Bronchial epithelial cell (primary cell): ENCODE measurements around the gene CHCHD1. TPM values are rescaled to one million over a fixed set of nuclear protein-coding genes. Genes with fewer than 3 reads are reported as not detected.
A peak's percentile ranks its signal among the peaks of the same experiment; 100 is the strongest.

Experiments used
- DNase-seq: peaks from one replicate; pipeline ENCODE4 v3.0.0-alpha.2; 2010; ENCODE audit warnings: low read depth
- FAIRE-seq: peaks from 2 replicates; lab custom pipeline; 2011; peaks lifted over from hg19 to GRCh38; lab: Jason Lieb, UNC
- H3K27me3 ChIP-seq: 2 replicates; pipeline ENCODE4 v1.5.1; 2011; ENCODE audit warnings: low read length; ENCODE audit not compliant: control insufficient read depth, insufficient read depth
- H3K36me3 ChIP-seq: 2 replicates; pipeline ENCODE4 v1.5.1; 2011; ENCODE audit warnings: low read length; ENCODE audit not compliant: control insufficient read depth, insufficient read depth
- H3K4me3 ChIP-seq: 2 replicates; pipeline ENCODE4 v1.5.1; 2011; ENCODE audit warnings: mild to moderate bottlenecking, low read depth, low read length, control low read depth
- total RNA-seq: library from RNA; depleted of rRNA; stranded (reverse); fragments of >200 nt; gene quantifications from 2 replicates; pipeline ENCODE4 v1.2.1, GENCODE V29; 2014
- TF ChIP-seq, protein P1 (sequence below): IDR thresholded peaks from 2 replicates; pipeline ENCODE4 v1.5.1; 2011; ENCODE audit warnings: mild to moderate bottlenecking, moderate library complexity, low read length, control low read depth, inconsistent platforms; ENCODE audit not compliant: insufficient read depth, severe bottlenecking

Gene CHCHD1
- total RNA-seq, 1 donor from 2014 or later = 13.2 TPM

DNA sequence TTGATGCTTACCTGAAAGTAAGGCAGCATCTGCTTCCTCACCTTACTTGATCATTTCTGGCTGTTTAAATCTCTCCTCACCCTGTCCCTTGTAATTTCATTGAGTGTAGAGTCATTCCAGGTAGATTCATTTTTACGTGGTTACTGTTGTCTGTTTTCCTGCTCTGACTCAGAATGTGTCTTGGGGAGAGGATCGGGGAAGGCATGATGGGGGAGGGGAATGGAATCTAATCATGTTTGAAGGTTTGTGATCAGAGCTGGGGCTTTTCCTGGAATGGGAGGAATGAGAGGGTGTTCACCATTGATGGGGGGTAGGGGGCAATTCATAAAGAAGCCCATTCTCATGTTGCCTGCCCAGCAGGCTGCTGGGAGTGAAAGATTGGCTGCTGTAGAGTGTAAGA, 18.9 kb upstream of the CHCHD1 start:
- TF ChIP-seq, protein P1, sequence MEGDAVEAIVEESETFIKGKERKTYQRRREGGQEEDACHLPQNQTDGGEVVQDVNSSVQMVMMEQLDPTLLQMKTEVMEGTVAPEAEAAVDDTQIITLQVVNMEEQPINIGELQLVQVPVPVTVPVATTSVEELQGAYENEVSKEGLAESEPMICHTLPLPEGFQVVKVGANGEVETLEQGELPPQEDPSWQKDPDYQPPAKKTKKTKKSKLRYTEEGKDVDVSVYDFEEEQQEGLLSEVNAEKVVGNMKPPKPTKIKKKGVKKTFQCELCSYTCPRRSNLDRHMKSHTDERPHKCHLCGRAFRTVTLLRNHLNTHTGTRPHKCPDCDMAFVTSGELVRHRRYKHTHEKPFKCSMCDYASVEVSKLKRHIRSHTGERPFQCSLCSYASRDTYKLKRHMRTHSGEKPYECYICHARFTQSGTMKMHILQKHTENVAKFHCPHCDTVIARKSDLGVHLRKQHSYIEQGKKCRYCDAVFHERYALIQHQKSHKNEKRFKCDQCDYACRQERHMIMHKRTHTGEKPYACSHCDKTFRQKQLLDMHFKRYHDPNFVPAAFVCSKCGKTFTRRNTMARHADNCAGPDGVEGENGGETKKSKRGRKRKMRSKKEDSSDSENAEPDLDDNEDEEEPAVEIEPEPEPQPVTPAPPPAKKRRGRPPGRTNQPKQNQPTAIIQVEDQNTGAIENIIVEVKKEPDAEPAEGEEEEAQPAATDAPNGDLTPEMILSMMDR = no peak
- H3K4me3 ChIP-seq = no peak overlapping the region
- no peaks in the 10 kb centered on the region for H3K27me3 ChIP-seq
- DNase-seq = peak; percentile 91
- no peak for FAIRE-seq
- peaks cover 47% of the 10 kb centered on the region for H3K36me3 ChIP-seq

DNA sequence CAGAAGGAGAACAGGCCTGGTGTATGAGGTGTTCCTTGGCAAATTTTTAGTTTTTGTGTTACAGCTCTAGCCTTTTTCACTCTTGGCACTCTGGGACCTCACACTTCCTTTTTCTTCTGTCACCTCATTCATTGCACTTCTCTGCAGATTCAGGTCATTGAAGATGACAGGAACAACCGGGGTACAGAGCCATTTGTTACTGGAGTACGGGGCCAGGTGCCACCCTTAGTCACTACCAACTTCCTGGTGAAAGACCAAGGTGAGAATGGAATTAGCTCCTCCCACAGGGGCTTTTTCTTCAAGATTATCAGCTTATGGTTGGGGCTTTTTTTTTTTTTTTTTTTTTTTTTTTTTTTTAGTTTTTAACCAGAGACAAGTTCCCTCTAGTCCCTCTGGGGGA, 18.5 kb upstream of the CHCHD1 start:
- FAIRE-seq (no peak), DNase-seq (no peak)
- Histone ChIP-seq H3K27me3 (no peaks in the 10 kb centered on the region), H3K36me3 (peaks cover 47% of the 10 kb centered on the region), H3K4me3 (no peak overlapping the region)
- TF ChIP-seq, protein P1 = no peak

DNA sequence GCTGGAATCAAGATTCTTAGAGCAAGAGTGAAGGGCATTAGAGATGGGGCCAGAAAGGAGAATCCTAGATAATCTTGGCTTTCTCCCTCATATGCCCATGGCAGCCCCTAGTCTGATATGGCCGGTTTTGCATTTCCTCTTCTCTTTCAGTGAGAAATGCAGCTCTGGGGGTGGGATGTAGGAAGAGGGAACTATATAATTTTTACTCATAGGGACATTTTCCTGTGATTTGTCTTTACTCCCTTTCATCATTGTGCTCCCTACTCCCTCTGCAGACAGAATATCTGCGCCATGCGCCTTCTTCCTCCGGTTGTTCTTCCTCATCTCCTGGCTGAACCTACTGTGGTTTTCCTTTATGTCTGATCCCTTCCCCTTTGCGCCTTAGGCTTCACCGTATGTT, 16.8 kb upstream of the CHCHD1 start:
- FAIRE-seq (no peak), DNase-seq (no peak)
- H3K4me3 ChIP-seq = no peak overlapping the region
- peaks cover 53% of the 10 kb centered on the region for H3K36me3 ChIP-seq
- TF ChIP-seq, protein P1 = no peak
- H3K27me3 ChIP-seq = no peaks in the 10 kb centered on the region

DNA sequence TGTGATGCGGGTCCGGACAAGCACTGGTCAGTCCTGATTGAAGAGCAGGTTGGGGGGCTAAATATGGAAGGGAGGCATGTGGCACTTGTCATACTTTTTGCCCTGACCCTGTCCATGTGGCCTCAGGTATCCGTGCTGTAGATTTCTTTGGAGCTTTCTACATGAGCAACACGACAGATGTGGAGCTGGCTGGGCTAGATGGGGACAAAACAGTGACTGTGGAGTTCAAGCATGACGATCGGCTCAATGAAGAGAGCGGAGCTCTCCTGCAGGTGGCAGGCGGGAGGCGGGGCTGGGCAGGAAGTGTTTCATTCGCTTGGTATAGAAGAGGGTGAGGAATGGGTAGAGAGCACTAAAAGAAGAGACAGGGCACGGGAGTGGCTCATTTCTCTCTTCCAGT, 13.0 kb upstream of the CHCHD1 start:
- FAIRE-seq (no peak), DNase-seq (no peak)
- TF ChIP-seq, protein P1 = peak; percentile 36
- H3K27me3 ChIP-seq = no peaks in the 10 kb centered on the region
- H3K4me3 ChIP-seq = no peak overlapping the region
- H3K36me3 ChIP-seq = peaks cover 40% of the 10 kb centered on the region

DNA sequence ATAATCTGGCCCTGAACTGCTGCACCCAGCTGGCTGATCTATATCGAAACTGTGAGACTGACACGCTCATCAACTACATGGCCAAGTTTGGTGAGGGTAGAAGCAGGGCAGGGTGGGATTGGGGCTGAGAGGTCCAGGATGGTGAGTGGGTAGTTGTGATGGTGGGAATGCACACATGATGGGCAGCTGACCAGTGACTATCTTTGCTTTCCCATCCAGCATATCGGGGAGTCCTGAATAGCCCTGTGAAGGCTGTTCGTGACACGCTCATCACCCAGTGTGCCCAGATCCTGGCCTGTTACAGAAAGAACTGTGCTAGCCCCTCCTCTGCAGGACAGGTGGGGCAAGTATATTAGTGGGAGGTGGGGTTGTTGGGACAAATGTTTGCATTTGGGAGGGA, 12.5 kb upstream of the CHCHD1 start:
- TF ChIP-seq, protein P1 = no peak
- peaks cover 39% of the 10 kb centered on the region for H3K36me3 ChIP-seq
- FAIRE-seq = no peak

DNA sequence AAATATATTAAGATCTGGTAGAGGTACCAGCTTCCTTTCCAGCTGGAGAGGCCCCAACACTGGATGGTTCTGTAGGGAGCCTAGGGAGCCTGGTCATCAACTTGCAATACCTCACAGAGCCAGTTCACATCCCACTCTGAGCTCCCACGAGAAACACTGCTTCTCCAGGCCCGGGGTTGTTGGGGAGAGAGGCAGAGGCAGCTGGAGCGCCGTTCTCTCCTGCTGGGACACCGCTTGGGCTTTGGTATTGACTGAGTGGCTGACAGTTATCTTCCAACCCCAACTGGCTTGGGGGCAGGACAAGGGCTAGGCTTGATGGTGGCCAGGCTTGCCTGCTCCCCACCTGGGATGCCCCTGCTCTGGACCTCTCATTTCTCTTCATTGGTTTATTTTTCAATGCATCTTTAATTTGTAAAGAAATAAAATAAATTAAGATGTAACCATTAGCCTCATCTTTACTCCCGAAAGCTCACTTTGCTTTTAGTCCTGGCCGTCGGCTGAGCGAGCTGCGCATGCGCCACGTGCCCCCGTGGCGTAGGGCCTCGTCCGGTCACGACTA, 10.0 kb upstream of the CHCHD1 start:
- TF ChIP-seq, protein P1 = no peak
- DNase-seq (peak; percentile 46), FAIRE-seq (no peak)
- peak overlapping the region; percentile 79 for H3K4me3 ChIP-seq
- H3K36me3 ChIP-seq = peaks cover 23% of the 10 kb centered on the region
- H3K27me3 ChIP-seq = no peaks in the 10 kb centered on the region

More for the DNA sequence above, 12.5 kb upstream of the CHCHD1 start:
- DNase-seq = no peak
- H3K4me3 ChIP-seq = no peak overlapping the region
- H3K27me3 ChIP-seq = no peaks in the 10 kb centered on the region
